D721Med (cell line): Measurements from ENCODE around the gene HBS1L.

Experiments used
- DNase-seq: peaks from one replicate; pipeline ENCODE4 v3.0.0; 2011; ENCODE audit warnings: low spot score; ENCODE audit not compliant: insufficient read length
- FAIRE-seq: peaks from 2 replicates; lab custom pipeline; 2011; peaks lifted over from hg19 to GRCh38; lab: Jason Lieb, UNC
- CTCF ChIP-seq: IDR thresholded peaks from 2 replicates; pipeline ENCODE4 v1.5.1; 2012; ENCODE audit warnings: mild to moderate bottlenecking, control low read depth; ENCODE audit not compliant: insufficient read depth; ENCODE audit errors: missing control alignments

Gene HBS1L

GRCh38 chr6:134945045-134945444 is 109.6 kb downstream of the HBS1L start:
- no peak for DNase-seq
- no peak for TF ChIP-seq CTCF
- no peak for FAIRE-seq

GRCh38 chr6:134943522-134944111 is 111.0 kb downstream of the HBS1L start:
- TF ChIP-seq CTCF, result no peak
- no peak for FAIRE-seq
- no peak for DNase-seq

- TF ChIP-seq CTCF, result no peak
- DNase-seq (no peak), FAIRE-seq (no peak)
These were observed 115.7 kb downstream of the HBS1L start for GRCh38 chr6:134938896-134939295.

GRCh38 chr6:134937426-134937825 is 117.2 kb downstream of the HBS1L start:
- DNase-seq, result no peak
- TF ChIP-seq CTCF, result no peak
- FAIRE-seq, result no peak

- DNase-seq (no peak), FAIRE-seq (no peak)
- no peak for TF ChIP-seq CTCF
These were observed 117.7 kb downstream of the HBS1L start for GRCh38 chr6:134936931-134937330.

- DNase-seq (no peak), FAIRE-seq (no peak)
- TF ChIP-seq CTCF, result no peak
These were observed 118.1 kb downstream of the HBS1L start for GRCh38 chr6:134936476-134936875.

- DNase-seq (no peak), FAIRE-seq (no peak)
- TF ChIP-seq CTCF, result no peak
These were observed 119.7 kb downstream of the HBS1L start for GRCh38 chr6:134934793-134935485.
